ENCODE data around the gene PRICKLE1. TPM values are rescaled to one million over a fixed set of nuclear protein-coding genes. Genes with fewer than 3 reads are reported as not detected.

PRICKLE1 gene
- polyA plus RNA-seq, 6 donors from 2014 or later = 16.9 to 45.2 (median 35.4) TPM

- peaks cover 6 to 22% (median 12%) of the 10 kb centered on the region in 3 donors for H3K4me1 Mint-ChIP-seq
- peak overlapping the region in 1 of 6 donors; percentile 16 for H3K27ac Mint-ChIP-seq
- peaks cover 0 to 3% (median 0%) of the 10 kb centered on the region in 7 donors for H3K9me3 Mint-ChIP-seq
- ATAC-seq (ENCODE audit: low read depth in 2 of 2) (no peak), DNase-seq (no peak)
- peaks cover 7 to 14% of the 10 kb centered on the region in 2 donors for H3K36me3 Mint-ChIP-seq
- no peak overlapping the region for H3K4me3 Mint-ChIP-seq
- no peaks in the 10 kb centered on the region for H3K27me3 Mint-ChIP-seq
Measured at GRCh38 chr12:42407306-42407705, 182.2 kb downstream of the PRICKLE1 start.
